ENCODE data around the gene MVB12B. TPM values are rescaled to one million over a fixed set of nuclear protein-coding genes. Genes with fewer than 3 reads are reported as not detected.
"Not testable (repeated sequence)": the region's sequence is repeated elsewhere in the genome, so short reads cannot be mapped to it uniquely, and the experiment has no call there.

MVB12B gene
- total RNA-seq, 4 donors from 2014 or later = 15.7 to 27.3 (median 22.7) TPM

GRCh38 chr9:126538550-126538949 is 211.9 kb downstream of the MVB12B start:
- no peaks in the 10 kb centered on the region for H3K4me1 ChIP-seq
- H3K27ac ChIP-seq = no peak overlapping the region
- H3K4me3 ChIP-seq = no peak overlapping the region
- TF ChIP-seq POLR2AphosphoS5 (IDR thresholded peaks at IDR 0.05) (no peak), EP300 (IDR thresholded peaks at IDR 0.05; ENCODE audit: low read depth) (no peak), CTCF (IDR thresholded peaks at IDR 0.05) (no peak), POLR2A (IDR thresholded peaks at IDR 0.05) (no peak)
- intact Hi-C loops (cut with DNase I; ENCODE audit: low total_unique reads) (no loop called here), in situ Hi-C loops (cut with MboI; ENCODE audit: low pct_ligation_motif_present in 1 of 4, low pct_unique_long_range_greater_than_20kb in 1 of 4, low sequenced_read_pairs in 3 of 4) (no loop called here)
- no peaks in the 10 kb centered on the region for H3K36me3 ChIP-seq
- H3K9me3 ChIP-seq = no peaks in the 10 kb centered on the region
- DNase-seq = no peak
- WGBS, 2 donors (ENCODE audit: low coverage in 1 of 2) = 87% methylated on average over 1 of the region's 1 CpG; no CpG with 5 or more reads in 1 of the 2 donors
- H3K27me3 ChIP-seq = peaks cover 40% of the 10 kb centered on the region

GRCh38 chr9:126540398-126540797 is 213.8 kb downstream of the MVB12B start:
- peaks cover 21% of the 10 kb centered on the region for H3K27me3 ChIP-seq
- H3K27ac ChIP-seq; DNase-seq; H3K36me3 ChIP-seq; H3K4me3 ChIP-seq; H3K9me3 ChIP-seq; intact Hi-C loops (cut with DNase I; ENCODE audit: low total_unique reads); in situ Hi-C loops (cut with MboI; ENCODE audit: low pct_ligation_motif_present in 1 of 4, low pct_unique_long_range_greater_than_20kb in 1 of 4, low sequenced_read_pairs in 3 of 4); H3K4me1 ChIP-seq: not testable (repeated sequence)
- 80% methylated on average over 9 of the region's 9 CpGs; no CpG with 5 or more reads in 1 of the 2 donors for WGBS, 2 donors (ENCODE audit: low coverage in 1 of 2)

GRCh38 chr9:126543490-126543889 is 216.9 kb downstream of the MVB12B start:
- intact Hi-C loops (cut with DNase I; ENCODE audit: low total_unique reads) (no loop called here), in situ Hi-C loops (cut with MboI; ENCODE audit: low pct_ligation_motif_present in 1 of 4, low pct_unique_long_range_greater_than_20kb in 1 of 4, low sequenced_read_pairs in 3 of 4) (no loop called here)
- no peak overlapping the region for H3K4me3 ChIP-seq
- TF ChIP-seq POLR2A (IDR thresholded peaks at IDR 0.05) (no peak), EP300 (IDR thresholded peaks at IDR 0.05; ENCODE audit: low read depth) (no peak), CTCF (IDR thresholded peaks at IDR 0.05) (no peak)
- DNase-seq = no peak
- H3K9me3 ChIP-seq = no peaks in the 10 kb centered on the region
- H3K27me3 ChIP-seq = peaks cover 10% of the 10 kb centered on the region
- no peaks in the 10 kb centered on the region for H3K4me1 ChIP-seq
- no peak overlapping the region for H3K27ac ChIP-seq
- WGBS, 2 donors (ENCODE audit: low coverage in 1 of 2) = 99% methylated on average over 3 of the region's 3 CpGs; no CpG with 5 or more reads in 1 of the 2 donors
- no peaks in the 10 kb centered on the region for H3K36me3 ChIP-seq

GRCh38 chr9:126545106-126545505 is 218.5 kb downstream of the MVB12B start:
- no peaks in the 10 kb centered on the region for H3K4me1 ChIP-seq
- WGBS, 2 donors (ENCODE audit: low coverage in 1 of 2) = 75 to 80% methylated on average over 1 to 7 of the region's 7 CpGs
- no peaks in the 10 kb centered on the region for H3K9me3 ChIP-seq
- H3K4me3 ChIP-seq = no peak overlapping the region
- TF ChIP-seq EP300 (IDR thresholded peaks at IDR 0.05; ENCODE audit: low read depth) = no peak
- no peak for TF ChIP-seq CTCF (IDR thresholded peaks at IDR 0.05)
- no peak for TF ChIP-seq POLR2A (IDR thresholded peaks at IDR 0.05)
- TF ChIP-seq POLR2AphosphoS5 (IDR thresholded peaks at IDR 0.05) = no peak
- H3K27me3 ChIP-seq = peaks cover 8% of the 10 kb centered on the region
- intact Hi-C loops (cut with DNase I; ENCODE audit: low total_unique reads) = no loop called here
- in situ Hi-C loops (cut with MboI; ENCODE audit: low pct_ligation_motif_present in 1 of 4, low pct_unique_long_range_greater_than_20kb in 1 of 4, low sequenced_read_pairs in 3 of 4) = no loop called here
- H3K27ac ChIP-seq = no peak overlapping the region
- H3K36me3 ChIP-seq = no peaks in the 10 kb centered on the region
- no peak for DNase-seq

GRCh38 chr9:126546036-126546435 is 219.4 kb downstream of the MVB12B start:
- intact Hi-C loops (cut with DNase I; ENCODE audit: low total_unique reads) (no loop called here), in situ Hi-C loops (cut with MboI; ENCODE audit: low pct_ligation_motif_present in 1 of 4, low pct_unique_long_range_greater_than_20kb in 1 of 4, low sequenced_read_pairs in 3 of 4) (no loop called here)
- WGBS, 2 donors (ENCODE audit: low coverage in 1 of 2) = 64% methylated on average over 7 of the region's 7 CpGs; no CpG with 5 or more reads in 1 of the 2 donors
- Histone ChIP-seq H3K36me3 (no peaks in the 10 kb centered on the region), H3K4me3 (no peak overlapping the region), H3K4me1 (no peaks in the 10 kb centered on the region), H3K9me3 (no peaks in the 10 kb centered on the region), H3K27ac (no peak overlapping the region), H3K27me3 (no peaks in the 10 kb centered on the region)
- DNase-seq = no peak
- TF ChIP-seq POLR2A (IDR thresholded peaks at IDR 0.05) (no peak), CTCF (IDR thresholded peaks at IDR 0.05) (no peak), POLR2AphosphoS5 (IDR thresholded peaks at IDR 0.05) (no peak), EP300 (IDR thresholded peaks at IDR 0.05; ENCODE audit: low read depth) (no peak)
